MCF 10A (cell line): ENCODE results near the gene ANKHD1. TPM values are rescaled to one million over a fixed set of nuclear protein-coding genes. Genes with fewer than 3 reads are reported as not detected.

Experiments used
- BruUV-seq: library from RNA; stranded (reverse); fragments of 400-500 nt; replicated peaks from 2 replicates; lab custom pipeline; 2021; lab: Mats Ljungman, UMichigan
- CTCF ChIA-PET: fragments of 300-600 bp; sonication (Branson Sonifier 250); formaldehyde crosslinking; extraction: SDS; loops from one replicate; lab custom pipeline; 2021; ENCODE audit warnings: antibody characterized with exemption, inconsistent platforms; lab: Yijun Ruan, JAX
- POLR2A ChIA-PET: fragments of 300-600, 350-650 bp; sonication (Branson Sonifier 250); formaldehyde crosslinking; extraction: SDS; loops from one replicate; lab custom pipeline; 2020; ENCODE audit warnings: antibody characterized with exemption, inconsistent platforms; lab: Yijun Ruan, JAX
- DNase-seq: peaks from one replicate; pipeline ENCODE4 v3.0.0-alpha.2; 2018; ENCODE audit not compliant: unreplicated experiment
- H3K27ac Mint-ChIP-seq: one replicate; pipeline ENCODE4 v1.8.0; 2022; ENCODE audit warnings: mild to moderate bottlenecking, low read depth, mixed read lengths; ENCODE audit not compliant: unreplicated experiment
- H3K27me3 Mint-ChIP-seq: one replicate; pipeline ENCODE4 v1.8.0; 2022; ENCODE audit warnings: mixed read lengths; ENCODE audit not compliant: insufficient read depth, unreplicated experiment
- H3K36me3 Mint-ChIP-seq: one replicate; pipeline ENCODE4 v1.8.0; 2022; ENCODE audit warnings: mild to moderate bottlenecking, moderate library complexity, mixed read lengths; ENCODE audit not compliant: insufficient read depth, unreplicated experiment
- H3K4me1 Mint-ChIP-seq: one replicate; pipeline ENCODE4 v1.8.0; 2022; ENCODE audit warnings: mixed read lengths; ENCODE audit not compliant: insufficient read depth, unreplicated experiment
- H3K4me3 Mint-ChIP-seq: one replicate; pipeline ENCODE4 v1.8.0; 2022; ENCODE audit warnings: mild to moderate bottlenecking, moderate library complexity, mixed read lengths; ENCODE audit not compliant: unreplicated experiment
- H3K9me3 Mint-ChIP-seq: one replicate; pipeline ENCODE4 v1.8.0; 2022; ENCODE audit warnings: mixed read lengths; ENCODE audit not compliant: unreplicated experiment
- intact Hi-C: fragments of 100-400 bp; cut with micrococcal nuclease; formaldehyde crosslinking; loops from 2 replicates; pipeline ENCODE4 v1.14.1; 2022
- total RNA-seq: library from RNA; stranded (reverse); gene quantifications from 2 replicates; pipeline ENCODE4 v1.2.3, GENCODE V29; 2022
- TF ChIP-seq, protein P1 (sequence below): fragments of 200-600 bp; IDR thresholded peaks from one replicate; pipeline ENCODE4 v1.8.0; 2022; ENCODE audit warnings: antibody characterized with exemption, mild to moderate bottlenecking; ENCODE audit not compliant: unreplicated experiment

The ANKHD1 gene
- total RNA-seq, 1 experiment from 2014 or later: 146 TPM

DNA sequence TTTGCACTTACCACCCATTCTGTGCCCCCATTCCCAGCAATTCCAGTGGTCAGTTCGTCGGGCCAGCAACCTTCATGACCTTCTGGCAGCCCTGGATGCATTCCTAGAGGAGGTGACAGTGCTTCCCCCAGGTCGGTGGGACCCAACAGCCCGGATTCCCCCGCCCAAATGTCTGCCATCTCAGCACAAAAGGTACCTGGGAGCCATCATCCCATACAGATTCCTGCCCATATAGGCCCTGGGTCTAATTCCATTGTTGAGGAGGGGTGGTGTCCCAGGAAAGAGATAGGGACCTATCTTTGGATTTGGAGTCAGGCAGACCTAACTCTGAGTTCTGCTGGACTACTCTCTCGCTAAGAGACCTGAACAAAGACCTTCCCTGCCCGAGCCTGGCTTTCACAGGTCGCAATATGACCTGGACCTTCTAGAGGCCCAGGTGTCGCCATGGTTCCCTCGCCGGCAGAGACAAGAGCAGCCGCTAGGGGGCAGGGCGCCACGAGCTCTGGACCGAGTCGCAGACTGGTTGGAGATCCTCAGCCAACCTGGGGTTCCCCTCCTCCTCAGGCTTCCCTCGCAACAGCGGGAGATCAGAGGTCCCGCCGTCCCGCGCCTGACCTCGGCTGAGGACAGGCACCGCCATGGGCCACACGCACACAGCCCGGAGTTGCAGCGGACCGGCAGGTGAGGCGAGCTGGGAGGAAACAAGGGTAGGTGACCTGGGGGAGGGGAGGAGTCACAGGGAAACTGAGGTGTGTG lies 38.6 kb upstream of the ANKHD1 start:
- H3K27ac Mint-ChIP-seq: no peak overlapping the region
- H3K9me3 Mint-ChIP-seq: no peaks in the 10 kb centered on the region
- peak overlapping the region; percentile 72 for H3K4me3 Mint-ChIP-seq
- H3K4me1 Mint-ChIP-seq: no peaks in the 10 kb centered on the region
- intact Hi-C loops: loop anchor here (1.0 kb wide), 1 partner anchor 357 kb away; no protein-coding TSS in a partner anchor
- no TSS peak for BruUV-seq
- H3K36me3 Mint-ChIP-seq: no peaks in the 10 kb centered on the region
- DNase-seq: peak; percentile 86
- CTCF ChIA-PET: interaction anchor here (0.6 to 10.7 kb wide), 41 partner anchors 9 to 1518 kb away, joined by 3 to 286 read pairs (median 3); partner anchors contain the start of genes HARS1, HARS2 and ZMAT2
- POLR2A ChIA-PET: interaction anchor here (0.8 to 1.8 kb wide), 6 partner anchors 10 to 103 kb away, joined by 3 to 7 read pairs (median 3); no protein-coding TSS in a partner anchor
- TF ChIP-seq, protein P1, sequence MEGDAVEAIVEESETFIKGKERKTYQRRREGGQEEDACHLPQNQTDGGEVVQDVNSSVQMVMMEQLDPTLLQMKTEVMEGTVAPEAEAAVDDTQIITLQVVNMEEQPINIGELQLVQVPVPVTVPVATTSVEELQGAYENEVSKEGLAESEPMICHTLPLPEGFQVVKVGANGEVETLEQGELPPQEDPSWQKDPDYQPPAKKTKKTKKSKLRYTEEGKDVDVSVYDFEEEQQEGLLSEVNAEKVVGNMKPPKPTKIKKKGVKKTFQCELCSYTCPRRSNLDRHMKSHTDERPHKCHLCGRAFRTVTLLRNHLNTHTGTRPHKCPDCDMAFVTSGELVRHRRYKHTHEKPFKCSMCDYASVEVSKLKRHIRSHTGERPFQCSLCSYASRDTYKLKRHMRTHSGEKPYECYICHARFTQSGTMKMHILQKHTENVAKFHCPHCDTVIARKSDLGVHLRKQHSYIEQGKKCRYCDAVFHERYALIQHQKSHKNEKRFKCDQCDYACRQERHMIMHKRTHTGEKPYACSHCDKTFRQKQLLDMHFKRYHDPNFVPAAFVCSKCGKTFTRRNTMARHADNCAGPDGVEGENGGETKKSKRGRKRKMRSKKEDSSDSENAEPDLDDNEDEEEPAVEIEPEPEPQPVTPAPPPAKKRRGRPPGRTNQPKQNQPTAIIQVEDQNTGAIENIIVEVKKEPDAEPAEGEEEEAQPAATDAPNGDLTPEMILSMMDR: peak; percentile 99
- H3K27me3 Mint-ChIP-seq: no peaks in the 10 kb centered on the region

DNA sequence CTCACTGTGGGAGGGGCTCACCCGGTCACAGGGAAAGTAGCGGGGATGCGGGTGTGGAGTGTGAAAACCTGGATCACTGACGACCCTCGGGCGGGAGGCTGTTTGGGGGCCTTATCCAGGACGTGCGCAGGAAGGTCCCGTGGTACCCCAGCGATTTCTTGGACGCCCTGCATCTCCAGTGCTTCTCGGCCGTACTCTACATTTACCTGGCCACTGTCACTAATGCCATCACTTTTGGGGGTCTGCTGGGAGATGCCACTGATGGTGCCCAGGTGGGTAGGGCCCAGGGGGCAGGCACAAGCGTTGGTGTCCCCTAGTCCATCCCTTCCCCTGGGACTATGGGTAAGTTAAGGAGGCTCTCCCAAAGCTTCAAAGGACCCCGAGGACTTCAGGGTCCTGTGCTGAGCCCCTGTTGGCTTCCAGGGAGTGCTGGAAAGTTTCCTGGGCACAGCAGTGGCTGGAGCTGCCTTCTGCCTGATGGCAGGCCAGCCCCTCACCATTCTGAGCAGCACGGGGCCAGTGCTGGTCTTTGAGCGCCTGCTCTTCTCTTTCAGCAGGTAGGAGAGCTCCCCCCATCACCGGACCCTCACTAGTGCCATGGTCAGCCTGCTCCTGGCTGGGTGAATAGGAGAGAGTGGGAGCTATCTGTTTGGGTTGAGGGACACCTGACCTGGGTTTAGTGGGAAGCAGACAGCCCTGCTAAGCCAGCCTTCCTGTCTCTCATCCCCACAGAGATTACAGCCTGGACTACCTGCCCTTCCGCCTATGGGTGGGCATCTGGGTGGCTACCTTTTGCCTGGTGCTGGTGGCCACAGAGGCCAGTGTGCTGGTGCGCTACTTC lies 37.8 kb upstream of the ANKHD1 start:
- H3K9me3 Mint-ChIP-seq: no peaks in the 10 kb centered on the region
- no peaks in the 10 kb centered on the region for H3K4me1 Mint-ChIP-seq
- no peak for DNase-seq
- BruUV-seq: no TSS peak
- ChIA-PET POLR2A (interaction anchor here (0.8 to 1.4 kb wide), 5 partner anchors 10 to 102 kb away, joined by 3 to 7 read pairs (median 3); no protein-coding TSS in a partner anchor), CTCF (interaction anchor here (0.6 to 10.7 kb wide), 49 partner anchors 10 to 1517 kb away, joined by 3 to 286 read pairs (median 3); partner anchors contain the start of genes HARS1, HARS2 and ZMAT2)
- H3K4me3 Mint-ChIP-seq: peak overlapping the region; percentile 72
- intact Hi-C loops: loop anchor here (1.0 kb wide), 1 partner anchor 356 kb away; no protein-coding TSS in a partner anchor
- H3K27me3 Mint-ChIP-seq: no peaks in the 10 kb centered on the region
- no peak overlapping the region for H3K27ac Mint-ChIP-seq
- TF ChIP-seq, protein P1: no peak
- H3K36me3 Mint-ChIP-seq: no peaks in the 10 kb centered on the region

DNA sequence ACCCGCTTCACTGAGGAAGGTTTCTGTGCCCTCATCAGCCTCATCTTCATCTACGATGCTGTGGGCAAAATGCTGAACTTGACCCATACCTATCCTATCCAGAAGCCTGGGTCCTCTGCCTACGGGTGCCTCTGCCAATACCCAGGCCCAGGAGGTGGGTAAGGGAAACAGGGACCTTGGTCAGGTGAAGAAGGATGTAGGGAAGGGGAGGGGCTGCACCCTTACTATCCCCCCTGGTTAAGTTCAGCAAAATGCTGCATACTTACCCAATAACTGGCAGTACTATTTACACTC lies 37.2 kb upstream of the ANKHD1 start:
- H3K4me1 Mint-ChIP-seq: no peaks in the 10 kb centered on the region
- CTCF ChIA-PET: interaction anchor here (0.6 to 10.7 kb wide), 18 partner anchors 9 to 336 kb away, joined by 3 to 286 read pairs (median 5); partner anchors contain the start of genes HARS1, HARS2 and ZMAT2
- H3K27ac Mint-ChIP-seq: no peak overlapping the region
- H3K4me3 Mint-ChIP-seq: no peak overlapping the region
- intact Hi-C loops: no loop called here
- H3K36me3 Mint-ChIP-seq: no peaks in the 10 kb centered on the region
- no TSS peak for BruUV-seq
- no peaks in the 10 kb centered on the region for H3K9me3 Mint-ChIP-seq
- POLR2A ChIA-PET: interaction anchor here (1.4 kb wide), 1 partner anchor 9 kb away, joined by 7 read pairs; no protein-coding TSS in a partner anchor
- no peaks in the 10 kb centered on the region for H3K27me3 Mint-ChIP-seq
- DNase-seq: no peak
- TF ChIP-seq, protein P1: no peak
